ENCODE data around the gene BNC2.

DNA sequence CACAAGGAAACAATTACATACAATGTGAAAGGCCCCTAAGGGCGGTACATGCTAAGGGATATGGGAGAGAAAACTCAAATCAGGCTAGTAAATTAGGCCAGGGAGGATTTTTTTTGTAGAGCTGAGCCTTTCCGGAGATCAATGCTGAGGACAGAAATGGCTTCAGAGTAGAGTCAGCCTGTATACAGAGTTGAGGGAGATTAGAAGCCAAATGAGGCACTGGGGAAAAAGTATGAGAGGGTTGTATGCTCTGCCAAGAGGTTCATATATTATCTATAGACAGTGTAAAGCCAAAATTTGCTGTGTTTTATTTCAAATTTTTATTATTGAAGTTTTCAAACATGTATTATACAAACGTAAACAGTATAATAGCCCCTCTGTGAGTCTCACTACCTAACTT, 103.1 kb downstream of the BNC2 start:
- TF ChIP-seq, protein P1, sequence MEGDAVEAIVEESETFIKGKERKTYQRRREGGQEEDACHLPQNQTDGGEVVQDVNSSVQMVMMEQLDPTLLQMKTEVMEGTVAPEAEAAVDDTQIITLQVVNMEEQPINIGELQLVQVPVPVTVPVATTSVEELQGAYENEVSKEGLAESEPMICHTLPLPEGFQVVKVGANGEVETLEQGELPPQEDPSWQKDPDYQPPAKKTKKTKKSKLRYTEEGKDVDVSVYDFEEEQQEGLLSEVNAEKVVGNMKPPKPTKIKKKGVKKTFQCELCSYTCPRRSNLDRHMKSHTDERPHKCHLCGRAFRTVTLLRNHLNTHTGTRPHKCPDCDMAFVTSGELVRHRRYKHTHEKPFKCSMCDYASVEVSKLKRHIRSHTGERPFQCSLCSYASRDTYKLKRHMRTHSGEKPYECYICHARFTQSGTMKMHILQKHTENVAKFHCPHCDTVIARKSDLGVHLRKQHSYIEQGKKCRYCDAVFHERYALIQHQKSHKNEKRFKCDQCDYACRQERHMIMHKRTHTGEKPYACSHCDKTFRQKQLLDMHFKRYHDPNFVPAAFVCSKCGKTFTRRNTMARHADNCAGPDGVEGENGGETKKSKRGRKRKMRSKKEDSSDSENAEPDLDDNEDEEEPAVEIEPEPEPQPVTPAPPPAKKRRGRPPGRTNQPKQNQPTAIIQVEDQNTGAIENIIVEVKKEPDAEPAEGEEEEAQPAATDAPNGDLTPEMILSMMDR (IDR thresholded peaks at IDR 0.05; ENCODE audit: insufficient read depth, low read length), result no peak
- TF ChIP-seq, protein P2, sequence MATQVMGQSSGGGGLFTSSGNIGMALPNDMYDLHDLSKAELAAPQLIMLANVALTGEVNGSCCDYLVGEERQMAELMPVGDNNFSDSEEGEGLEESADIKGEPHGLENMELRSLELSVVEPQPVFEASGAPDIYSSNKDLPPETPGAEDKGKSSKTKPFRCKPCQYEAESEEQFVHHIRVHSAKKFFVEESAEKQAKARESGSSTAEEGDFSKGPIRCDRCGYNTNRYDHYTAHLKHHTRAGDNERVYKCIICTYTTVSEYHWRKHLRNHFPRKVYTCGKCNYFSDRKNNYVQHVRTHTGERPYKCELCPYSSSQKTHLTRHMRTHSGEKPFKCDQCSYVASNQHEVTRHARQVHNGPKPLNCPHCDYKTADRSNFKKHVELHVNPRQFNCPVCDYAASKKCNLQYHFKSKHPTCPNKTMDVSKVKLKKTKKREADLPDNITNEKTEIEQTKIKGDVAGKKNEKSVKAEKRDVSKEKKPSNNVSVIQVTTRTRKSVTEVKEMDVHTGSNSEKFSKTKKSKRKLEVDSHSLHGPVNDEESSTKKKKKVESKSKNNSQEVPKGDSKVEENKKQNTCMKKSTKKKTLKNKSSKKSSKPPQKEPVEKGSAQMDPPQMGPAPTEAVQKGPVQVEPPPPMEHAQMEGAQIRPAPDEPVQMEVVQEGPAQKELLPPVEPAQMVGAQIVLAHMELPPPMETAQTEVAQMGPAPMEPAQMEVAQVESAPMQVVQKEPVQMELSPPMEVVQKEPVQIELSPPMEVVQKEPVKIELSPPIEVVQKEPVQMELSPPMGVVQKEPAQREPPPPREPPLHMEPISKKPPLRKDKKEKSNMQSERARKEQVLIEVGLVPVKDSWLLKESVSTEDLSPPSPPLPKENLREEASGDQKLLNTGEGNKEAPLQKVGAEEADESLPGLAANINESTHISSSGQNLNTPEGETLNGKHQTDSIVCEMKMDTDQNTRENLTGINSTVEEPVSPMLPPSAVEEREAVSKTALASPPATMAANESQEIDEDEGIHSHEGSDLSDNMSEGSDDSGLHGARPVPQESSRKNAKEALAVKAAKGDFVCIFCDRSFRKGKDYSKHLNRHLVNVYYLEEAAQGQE (IDR thresholded peaks at IDR 0.05; ENCODE audit: insufficient replicate concordance, low read depth), result no peak
- TF ChIP-seq GABPA (IDR thresholded peaks at IDR 0.05; ENCODE audit: low read depth), result no peak
